WTC11 (cell line): Measurements from ENCODE around the gene SMIM24.
"Not testable (repeated sequence)": the region's sequence is repeated elsewhere in the genome, so short reads cannot be mapped to it uniquely, and the experiment has no call there.

Source experiments
- ATF3 ChIP-seq: sonication (generic); formaldehyde crosslinking; conservative IDR thresholded peaks from 2 replicates; pipeline ENCODE4 v1.8.1; 2022; ENCODE audit warnings: mild to moderate bottlenecking, missing genetic modification reagents
- CBFB ChIP-seq: sonication (generic); formaldehyde crosslinking; IDR thresholded peaks from 2 replicates; pipeline ENCODE4 v1.8.1; 2022; ENCODE audit warnings: mild to moderate bottlenecking, low read depth, missing genetic modification reagents
- CTCF ChIP-seq: fragments of 200-600 bp; IDR thresholded peaks from 2 replicates; pipeline ENCODE4 v1.8.0; 2022; ENCODE audit warnings: antibody characterized with exemption
- JUN ChIP-seq: sonication (generic); formaldehyde crosslinking; IDR thresholded peaks from 2 replicates; pipeline ENCODE4 v1.8.0; 2023; ENCODE audit warnings: mild to moderate bottlenecking, missing genetic modification reagents
- MAX ChIP-seq: sonication (generic); formaldehyde crosslinking; IDR thresholded peaks from 2 replicates; pipeline ENCODE4 v1.8.0; 2022; ENCODE audit warnings: mild to moderate bottlenecking, missing genetic modification reagents
- MYBL2 ChIP-seq: sonication (generic); formaldehyde crosslinking; IDR thresholded peaks from 2 replicates; pipeline ENCODE4 v1.8.1; 2023; ENCODE audit warnings: mild to moderate bottlenecking, moderate library complexity, missing genetic modification reagents
- NR2C2 ChIP-seq: sonication (generic); formaldehyde crosslinking; IDR thresholded peaks from 2 replicates; pipeline ENCODE4 v1.8.0; 2022; ENCODE audit warnings: mild to moderate bottlenecking, missing genetic modification reagents
- PRDM15 ChIP-seq: sonication (generic); formaldehyde crosslinking; IDR thresholded peaks from 2 replicates; pipeline ENCODE4 v1.8.0; 2022; ENCODE audit warnings: missing genetic modification reagents
- SP1 ChIP-seq: sonication (generic); formaldehyde crosslinking; conservative IDR thresholded peaks from 2 replicates; pipeline ENCODE4 v1.8.1; 2022; ENCODE audit warnings: missing genetic modification reagents
- STAT6 ChIP-seq: sonication (generic); formaldehyde crosslinking; conservative IDR thresholded peaks from 2 replicates; pipeline ENCODE4 v1.8.1; 2023; ENCODE audit warnings: mild to moderate bottlenecking, low read depth, missing genetic modification reagents, moderate library complexity
- ZNF425 ChIP-seq: fragments of 250-450 bp; sonication (Bioruptor Pico); conservative IDR thresholded peaks from 2 replicates; pipeline ENCODE4 v1.9.0; 2021; ENCODE audit warnings: mild to moderate bottlenecking
- ZNF532 ChIP-seq: fragments of 250-450 bp; sonication (Bioruptor Pico); IDR thresholded peaks from 2 replicates; pipeline ENCODE4 v1.9.0; 2021; ENCODE audit warnings: mild to moderate bottlenecking, borderline replicate concordance

GRCh38 chr19:3430366-3430680 lies 50.0 kb downstream of the SMIM24 start:
- TF ChIP-seq CTCF; ATF3 (CRISPR knock-in tag); ZNF425; PRDM15 (CRISPR knock-in tag); MAX (CRISPR knock-in tag); JUN (CRISPR knock-in tag); SP1 (CRISPR knock-in tag); ZNF532; CBFB; MYBL2 (CRISPR knock-in tag); STAT6 (CRISPR knock-in tag); NR2C2 (CRISPR knock-in tag): not testable (repeated sequence)
